ENCODE measurements around the gene EN1. TPM values are rescaled to one million over a fixed set of nuclear protein-coding genes. Genes with fewer than 3 reads are reported as not detected.

The EN1 gene
- total RNA-seq, 1 donor from 2014 or later: not detected

DNA sequence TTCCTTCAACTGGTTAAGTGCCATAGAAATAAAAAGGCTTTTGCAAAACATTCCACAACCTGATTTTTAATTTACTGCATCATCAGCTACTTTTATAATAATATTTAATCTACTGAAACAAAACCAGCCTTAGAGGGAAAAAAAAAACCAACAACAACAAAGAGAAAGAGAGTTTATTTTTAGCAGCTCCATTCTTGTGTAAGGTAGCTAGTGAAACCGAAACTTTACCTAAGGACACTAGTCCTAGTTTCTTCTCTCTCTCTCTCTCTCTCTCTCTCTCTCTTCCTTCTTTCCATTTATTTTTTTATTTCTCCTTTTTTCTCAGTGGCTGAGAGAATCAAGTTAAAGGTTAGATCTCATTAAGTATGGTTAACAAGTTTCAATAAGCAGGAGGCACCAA is 21.4 kb downstream of the EN1 start:
- Histone ChIP-seq H3K27me3 (ENCODE audit: control insufficient read depth, insufficient read depth, low read length) (peaks cover 15% of the 10 kb centered on the region), H3K4me3 (ENCODE audit: low read depth, low read length) (no peak overlapping the region), H3K36me3 (ENCODE audit: control insufficient read depth, insufficient read depth, low read length) (no peaks in the 10 kb centered on the region)
- no peak for DNase-seq (ENCODE audit: low read depth)
- TF ChIP-seq, protein P1, sequence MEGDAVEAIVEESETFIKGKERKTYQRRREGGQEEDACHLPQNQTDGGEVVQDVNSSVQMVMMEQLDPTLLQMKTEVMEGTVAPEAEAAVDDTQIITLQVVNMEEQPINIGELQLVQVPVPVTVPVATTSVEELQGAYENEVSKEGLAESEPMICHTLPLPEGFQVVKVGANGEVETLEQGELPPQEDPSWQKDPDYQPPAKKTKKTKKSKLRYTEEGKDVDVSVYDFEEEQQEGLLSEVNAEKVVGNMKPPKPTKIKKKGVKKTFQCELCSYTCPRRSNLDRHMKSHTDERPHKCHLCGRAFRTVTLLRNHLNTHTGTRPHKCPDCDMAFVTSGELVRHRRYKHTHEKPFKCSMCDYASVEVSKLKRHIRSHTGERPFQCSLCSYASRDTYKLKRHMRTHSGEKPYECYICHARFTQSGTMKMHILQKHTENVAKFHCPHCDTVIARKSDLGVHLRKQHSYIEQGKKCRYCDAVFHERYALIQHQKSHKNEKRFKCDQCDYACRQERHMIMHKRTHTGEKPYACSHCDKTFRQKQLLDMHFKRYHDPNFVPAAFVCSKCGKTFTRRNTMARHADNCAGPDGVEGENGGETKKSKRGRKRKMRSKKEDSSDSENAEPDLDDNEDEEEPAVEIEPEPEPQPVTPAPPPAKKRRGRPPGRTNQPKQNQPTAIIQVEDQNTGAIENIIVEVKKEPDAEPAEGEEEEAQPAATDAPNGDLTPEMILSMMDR (IDR thresholded peaks at IDR 0.05; ENCODE audit: insufficient read depth, low read length, poor library complexity, severe bottlenecking): no peak

DNA sequence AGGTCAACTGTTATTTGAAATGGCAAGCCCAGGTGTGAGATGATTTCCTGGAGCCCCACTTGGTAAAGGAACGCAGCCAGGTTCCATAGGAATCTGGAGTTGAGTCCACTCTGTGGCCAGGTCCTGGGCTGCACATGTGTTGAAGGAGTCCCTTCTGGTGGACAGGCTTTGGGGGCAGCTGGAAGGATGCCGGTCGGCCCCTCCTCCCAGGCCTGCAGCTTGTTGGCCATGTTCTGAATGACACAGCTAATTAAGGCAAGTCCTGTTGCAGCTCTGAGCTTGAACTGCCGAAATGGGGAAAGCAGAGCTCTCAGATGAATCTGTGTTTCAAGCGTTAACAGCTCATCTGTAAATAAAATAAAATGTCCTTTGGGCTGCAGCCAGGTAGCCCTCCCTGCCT is 23.8 kb downstream of the EN1 start:
- Histone ChIP-seq H3K27me3 (ENCODE audit: control insufficient read depth, insufficient read depth, low read length) (peaks cover 11% of the 10 kb centered on the region), H3K4me3 (ENCODE audit: low read depth, low read length) (no peak overlapping the region), H3K36me3 (ENCODE audit: control insufficient read depth, insufficient read depth, low read length) (no peaks in the 10 kb centered on the region)
- DNase-seq (ENCODE audit: low read depth): no peak
- TF ChIP-seq, protein P1 (IDR thresholded peaks at IDR 0.05; ENCODE audit: insufficient read depth, low read length, poor library complexity, severe bottlenecking): no peak

DNA sequence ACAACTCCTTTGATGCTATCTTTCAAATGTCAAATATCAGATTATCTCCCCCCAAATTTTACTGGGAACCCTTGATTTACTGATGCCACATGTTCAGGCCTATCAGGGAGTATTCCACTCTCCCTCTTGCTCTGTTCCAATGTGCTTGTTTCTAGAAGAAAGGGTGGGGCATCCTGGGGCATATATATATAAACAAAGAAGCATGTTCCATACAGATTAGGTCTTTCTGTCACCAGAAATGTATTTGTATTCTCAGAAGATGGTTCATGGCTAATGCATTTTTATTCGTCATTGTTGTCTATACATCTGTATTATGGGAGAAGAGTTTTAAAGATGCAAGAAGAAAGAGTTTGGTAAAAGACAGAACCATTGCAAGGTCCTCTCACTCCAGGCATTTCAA is 24.9 kb downstream of the EN1 start:
- no peak overlapping the region for H3K4me3 ChIP-seq (ENCODE audit: low read depth, low read length)
- no peaks in the 10 kb centered on the region for H3K36me3 ChIP-seq (ENCODE audit: control insufficient read depth, insufficient read depth, low read length)
- TF ChIP-seq, protein P1 (IDR thresholded peaks at IDR 0.05; ENCODE audit: insufficient read depth, low read length, poor library complexity, severe bottlenecking): no peak
- DNase-seq (ENCODE audit: low read depth): no peak
- H3K27me3 ChIP-seq (ENCODE audit: control insufficient read depth, insufficient read depth, low read length): peaks cover 13% of the 10 kb centered on the region

DNA sequence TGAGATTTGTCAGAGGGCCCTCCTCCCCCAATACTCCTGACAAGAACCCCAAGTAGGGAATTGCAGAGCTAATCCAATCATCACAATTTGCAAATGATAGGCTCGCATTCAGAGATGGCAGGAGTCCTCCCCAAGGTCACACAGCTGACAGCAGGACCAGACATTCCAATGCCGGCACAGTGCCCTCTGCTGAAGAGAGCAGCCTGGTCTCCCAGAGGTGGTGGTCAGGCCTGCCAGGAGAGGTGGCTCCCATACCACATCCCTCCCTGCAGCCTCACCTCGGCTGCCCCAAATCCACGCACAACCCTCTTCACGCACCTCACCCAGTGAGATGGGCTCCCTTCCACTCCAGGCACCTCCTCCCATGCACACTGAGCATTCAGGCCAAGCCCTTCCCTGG is 25.4 kb downstream of the EN1 start:
- no peaks in the 10 kb centered on the region for H3K36me3 ChIP-seq (ENCODE audit: control insufficient read depth, insufficient read depth, low read length)
- TF ChIP-seq, protein P1 (IDR thresholded peaks at IDR 0.05; ENCODE audit: insufficient read depth, low read length, poor library complexity, severe bottlenecking): no peak
- no peak for DNase-seq (ENCODE audit: low read depth)
- no peak overlapping the region for H3K4me3 ChIP-seq (ENCODE audit: low read depth, low read length)
- peaks cover 13% of the 10 kb centered on the region for H3K27me3 ChIP-seq (ENCODE audit: control insufficient read depth, insufficient read depth, low read length)

DNA sequence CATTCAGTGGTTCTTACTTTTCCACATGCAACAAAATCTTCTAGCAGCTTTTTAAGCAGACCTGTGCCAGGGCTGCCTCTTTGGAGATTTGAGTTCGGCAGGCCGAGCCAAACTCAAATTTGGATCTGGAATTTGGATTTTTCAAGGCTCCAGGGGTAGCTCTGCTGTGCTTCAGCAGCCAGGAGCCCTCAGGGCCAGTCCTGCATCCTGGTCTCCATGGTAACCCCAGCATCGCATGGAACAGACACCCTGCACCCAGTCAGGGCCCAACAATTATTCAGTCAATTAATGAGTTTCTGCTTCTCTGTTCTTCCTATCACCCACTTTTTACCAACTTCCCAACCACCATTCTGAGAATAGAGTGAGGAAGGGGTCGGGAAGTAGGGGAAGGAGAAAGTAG is 30.0 kb downstream of the EN1 start:
- H3K36me3 ChIP-seq (ENCODE audit: control insufficient read depth, insufficient read depth, low read length): no peaks in the 10 kb centered on the region
- no peak for DNase-seq (ENCODE audit: low read depth)
- TF ChIP-seq, protein P1 (IDR thresholded peaks at IDR 0.05; ENCODE audit: insufficient read depth, low read length, poor library complexity, severe bottlenecking): no peak
- H3K4me3 ChIP-seq (ENCODE audit: low read depth, low read length): no peak overlapping the region
- peaks cover 7% of the 10 kb centered on the region for H3K27me3 ChIP-seq (ENCODE audit: control insufficient read depth, insufficient read depth, low read length)

DNA sequence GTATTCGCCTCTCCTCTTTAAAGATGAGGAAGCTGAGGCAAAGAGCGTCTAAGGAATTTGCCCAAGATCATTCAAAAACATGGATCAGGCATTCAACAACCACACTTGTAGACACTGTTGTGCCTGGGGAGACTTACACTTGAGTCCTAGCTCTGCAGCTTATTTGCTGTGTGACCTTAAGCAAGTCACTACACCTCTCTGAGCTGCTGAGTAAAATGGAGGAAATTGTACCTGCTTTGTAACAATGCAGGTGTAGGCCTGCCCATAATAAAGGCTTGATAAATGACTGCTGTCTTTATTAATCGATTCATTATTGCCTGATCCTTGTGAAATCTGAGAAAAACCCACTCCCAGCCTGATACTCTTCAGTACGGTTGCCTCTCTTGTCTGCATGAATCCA is 30.8 kb downstream of the EN1 start:
- H3K27me3 ChIP-seq (ENCODE audit: control insufficient read depth, insufficient read depth, low read length): peaks cover 7% of the 10 kb centered on the region
- H3K36me3 ChIP-seq (ENCODE audit: control insufficient read depth, insufficient read depth, low read length): no peaks in the 10 kb centered on the region

More for the DNA sequence above, 30.8 kb downstream of the EN1 start:
- no peak for DNase-seq (ENCODE audit: low read depth)
- no peak overlapping the region for H3K4me3 ChIP-seq (ENCODE audit: low read depth, low read length)
- TF ChIP-seq, protein P1 (IDR thresholded peaks at IDR 0.05; ENCODE audit: insufficient read depth, low read length, poor library complexity, severe bottlenecking): no peak
